GM21515 (cell line): ENCODE measurements around the gene EYA2.
"Not testable (repeated sequence)": the region's sequence is repeated elsewhere in the genome, so short reads cannot be mapped to it uniquely, and the experiment has no call there.

ENCODE experiments used
- ATAC-seq: cut with Tn5 transposase; IDR thresholded peaks from one replicate; pipeline ENCODE4 v1.9.1; 2021; ENCODE audit not compliant: unreplicated experiment

EYA2 gene

DNA sequence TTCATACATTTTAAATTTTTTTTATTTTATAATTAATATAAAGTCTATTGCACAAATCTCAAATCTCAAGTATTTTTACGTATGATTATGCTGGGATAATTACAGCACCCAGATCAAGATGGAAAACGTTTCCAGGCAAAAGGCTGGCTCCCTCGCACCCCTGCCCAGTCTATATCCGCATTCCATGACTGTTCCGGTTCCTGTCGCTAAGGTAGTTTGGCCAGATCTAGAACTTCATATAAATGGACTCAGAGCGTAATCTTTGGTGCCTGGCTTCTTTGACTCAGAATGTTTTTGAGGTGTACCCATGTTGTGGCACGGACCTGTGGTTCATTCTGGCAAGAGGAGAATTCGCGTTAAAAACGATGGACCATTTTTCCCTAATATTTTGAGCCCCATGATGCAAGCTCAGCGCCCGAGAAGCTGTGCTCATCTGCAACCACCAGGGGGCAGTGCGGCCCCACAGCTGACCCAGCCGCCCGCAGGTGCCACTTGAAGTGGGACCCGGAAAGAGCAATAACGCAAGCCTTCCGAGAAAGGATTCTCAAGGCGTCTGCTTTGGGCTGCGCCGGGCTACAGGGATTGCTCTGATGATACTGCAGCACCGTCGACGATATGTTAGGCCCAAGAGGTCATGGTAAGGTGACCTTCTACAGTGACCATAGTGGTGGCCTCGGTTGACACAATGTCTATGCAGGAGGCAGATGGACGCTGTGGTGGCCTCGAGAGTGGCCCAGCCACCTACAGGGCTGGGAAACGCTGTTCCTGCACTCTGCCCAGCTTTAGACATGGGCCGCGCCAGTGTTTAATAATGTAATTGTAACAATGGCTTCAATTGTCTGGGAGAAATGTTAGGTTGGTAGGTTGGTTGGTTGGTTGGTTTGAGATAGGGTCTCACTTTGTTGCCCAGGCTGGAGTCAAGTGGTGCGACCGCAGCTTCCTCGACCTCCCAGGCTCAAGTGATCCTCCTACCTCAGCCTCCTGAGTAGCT, 301.7 kb downstream of the EYA2 start:
- peak; percentile 59 for ATAC-seq

DNA sequence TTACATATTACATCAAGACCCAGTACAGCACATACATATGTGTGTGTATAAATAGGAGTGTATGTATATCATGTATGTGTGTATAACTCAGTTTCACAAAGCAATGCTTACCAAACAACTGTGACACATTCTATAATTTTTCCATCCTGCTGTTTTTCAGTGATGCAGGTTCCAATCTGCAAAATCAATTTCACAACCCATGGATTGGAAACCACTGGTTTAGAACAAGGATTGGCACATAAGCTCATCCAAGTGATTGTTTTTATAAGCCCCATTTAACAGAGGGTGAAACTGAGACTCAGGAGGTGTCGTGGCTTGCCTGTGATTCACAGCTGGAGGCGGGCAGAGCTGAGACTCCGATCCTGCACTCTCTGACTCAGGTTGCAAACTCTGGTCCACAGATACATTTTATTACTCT, 303.6 kb downstream of the EYA2 start:
- ATAC-seq = no peak

GRCh38 chr20:47198996-47199552, 304.4 kb downstream of the EYA2 start:
- ATAC-seq = no peak

DNA sequence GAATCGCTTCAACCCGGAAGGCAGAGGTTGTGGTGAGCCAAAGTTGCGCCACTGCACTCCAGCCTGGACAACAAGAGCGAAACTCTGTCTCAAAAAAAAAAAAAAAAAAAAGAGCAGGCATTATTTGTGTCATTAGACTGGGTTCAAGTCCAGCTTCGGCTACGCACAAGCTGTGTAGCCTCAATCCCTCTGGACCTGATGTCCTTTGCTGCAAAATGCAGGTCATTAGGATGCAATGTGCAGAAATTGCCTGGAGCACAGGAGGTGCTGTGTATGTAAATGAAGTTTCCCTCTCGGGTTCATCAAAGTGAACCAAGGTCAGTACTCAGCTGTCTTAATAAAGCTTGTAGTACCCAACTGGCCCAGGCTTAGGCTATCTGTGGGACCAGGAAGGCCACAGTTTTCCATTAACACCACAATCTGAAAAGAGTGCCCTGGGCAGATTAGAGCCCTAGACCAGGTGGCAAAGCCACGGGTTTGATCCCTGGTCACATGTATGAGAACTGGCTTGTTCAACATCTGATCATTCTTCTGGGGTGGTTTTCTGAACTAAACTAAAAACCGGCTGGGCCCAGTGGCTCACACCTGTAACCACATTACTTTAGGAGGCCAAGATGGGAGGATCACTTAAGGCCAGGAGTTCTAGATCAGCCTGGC, 306.6 kb downstream of the EYA2 start:
- no peak for ATAC-seq

DNA sequence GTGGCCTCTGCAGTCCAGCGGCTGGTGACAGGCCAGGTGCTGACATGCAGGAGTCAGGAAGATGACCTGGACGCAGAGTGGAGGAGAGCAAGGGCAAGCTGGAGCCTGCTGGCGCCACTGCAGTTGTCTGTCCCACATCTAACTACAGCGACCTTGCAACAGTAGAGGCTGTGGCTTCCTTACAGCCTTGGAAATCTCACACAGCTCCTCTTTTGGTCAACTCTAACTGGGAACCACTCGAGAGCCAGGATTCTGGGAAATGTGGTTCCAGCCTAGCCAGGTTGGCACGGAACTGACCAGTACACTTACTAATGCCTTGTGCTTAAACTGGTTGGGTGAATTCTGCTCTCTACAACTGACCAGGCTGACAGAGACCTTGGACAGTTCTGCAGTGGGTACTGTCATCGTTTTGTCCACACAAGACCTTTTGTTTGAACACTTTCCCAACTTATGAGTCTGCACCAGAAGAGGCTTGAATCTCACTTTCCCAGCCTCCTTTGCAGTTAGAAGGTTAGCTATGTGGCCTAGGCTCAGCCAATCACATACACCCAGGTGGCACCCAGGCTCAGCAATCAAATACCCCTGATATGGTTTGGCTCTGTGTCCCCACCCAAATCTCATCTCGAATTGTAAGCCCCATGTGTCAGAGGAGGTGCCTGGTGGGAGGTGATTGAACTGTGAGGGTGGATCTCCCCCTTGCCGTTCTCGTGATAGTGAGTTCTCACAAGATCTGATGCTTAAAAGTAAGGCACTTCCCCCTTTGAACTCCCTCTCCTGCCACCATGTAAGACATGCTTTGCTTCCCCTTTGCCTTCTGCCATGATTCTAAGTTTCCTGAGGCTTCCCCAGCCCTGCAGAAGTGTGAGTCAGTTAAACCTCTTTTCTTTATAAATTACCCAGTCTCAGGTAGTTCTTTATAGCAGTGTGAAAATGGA, 308.4 kb downstream of the EYA2 start:
- ATAC-seq = no peak

- no peak for ATAC-seq
Observed at GRCh38 chr20:47204008-47204849, 309.6 kb downstream of the EYA2 start.

DNA sequence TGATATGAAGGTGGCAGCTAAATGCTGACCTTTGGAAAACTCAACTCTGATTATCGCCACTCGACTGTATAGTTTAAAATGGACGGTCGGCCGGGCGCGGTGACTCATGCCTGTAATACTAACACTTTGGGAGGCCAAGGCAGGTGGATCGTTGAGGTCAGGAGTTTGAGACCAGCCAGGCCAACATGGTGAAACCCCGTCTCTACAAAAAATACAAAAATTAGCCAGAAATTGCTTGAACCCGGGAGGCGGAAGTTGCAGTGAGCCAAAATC, 310.1 kb downstream of the EYA2 start:
- ATAC-seq = not testable (repeated sequence)

GRCh38 chr20:47205577-47206123, 311.0 kb downstream of the EYA2 start:
- no peak for ATAC-seq

GRCh38 chr20:47206552-47206951, 311.9 kb downstream of the EYA2 start:
- ATAC-seq = not testable (repeated sequence)

DNA sequence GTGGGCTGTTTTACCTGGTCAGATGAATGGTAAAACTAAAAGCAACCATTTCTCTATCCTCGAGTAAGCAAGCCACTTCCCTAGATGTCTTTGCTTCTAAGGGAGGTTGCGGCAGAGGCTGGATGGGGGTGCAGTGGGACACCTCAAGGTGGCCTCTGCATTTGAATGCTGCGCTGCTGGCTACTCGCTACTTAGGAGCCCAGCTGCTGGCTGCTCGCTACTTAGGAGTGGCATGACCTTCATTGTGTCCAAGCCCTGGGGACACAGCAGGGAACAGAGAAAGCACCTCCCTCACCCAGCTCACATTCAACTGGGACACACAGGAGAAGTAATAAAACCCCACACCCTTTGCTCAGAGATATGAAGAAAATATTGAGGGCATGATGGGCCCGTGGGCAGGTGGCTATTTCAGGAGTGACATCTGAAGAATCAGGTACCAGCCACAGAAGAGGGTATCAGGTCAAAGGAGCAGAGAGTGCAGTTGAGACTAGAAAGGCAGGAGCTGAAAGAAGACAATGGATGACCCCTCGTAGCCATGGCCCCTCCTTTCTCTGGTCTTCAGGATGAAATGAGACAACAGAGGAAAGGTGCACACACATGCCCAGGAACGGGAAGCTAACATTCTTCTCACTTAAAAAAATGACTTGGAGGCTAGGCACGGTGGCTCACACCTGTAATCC, 312.5 kb downstream of the EYA2 start:
- ATAC-seq = no peak

- ATAC-seq = no peak
Observed at GRCh38 chr20:47208534-47209174, 314.0 kb downstream of the EYA2 start.

DNA sequence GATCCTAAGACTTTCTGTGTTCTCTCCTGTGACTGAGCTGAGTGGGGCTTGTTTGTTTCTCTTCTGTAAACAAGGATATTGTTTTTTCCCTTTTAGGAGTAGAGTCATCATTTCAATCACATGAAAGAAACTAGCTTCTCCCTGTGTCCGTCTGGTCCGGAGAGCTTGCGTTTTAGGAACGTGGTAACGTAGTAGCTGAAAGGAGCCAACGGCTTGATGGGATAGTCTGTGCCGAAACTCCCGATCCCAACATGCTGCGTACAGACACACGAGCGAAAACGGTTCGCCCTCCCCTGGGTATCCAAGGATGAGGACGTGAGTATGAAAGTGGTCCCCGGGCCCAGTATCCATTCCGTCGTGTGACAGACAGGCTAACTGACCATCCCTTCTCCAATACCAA, 315.3 kb downstream of the EYA2 start:
- ATAC-seq = no peak

DNA sequence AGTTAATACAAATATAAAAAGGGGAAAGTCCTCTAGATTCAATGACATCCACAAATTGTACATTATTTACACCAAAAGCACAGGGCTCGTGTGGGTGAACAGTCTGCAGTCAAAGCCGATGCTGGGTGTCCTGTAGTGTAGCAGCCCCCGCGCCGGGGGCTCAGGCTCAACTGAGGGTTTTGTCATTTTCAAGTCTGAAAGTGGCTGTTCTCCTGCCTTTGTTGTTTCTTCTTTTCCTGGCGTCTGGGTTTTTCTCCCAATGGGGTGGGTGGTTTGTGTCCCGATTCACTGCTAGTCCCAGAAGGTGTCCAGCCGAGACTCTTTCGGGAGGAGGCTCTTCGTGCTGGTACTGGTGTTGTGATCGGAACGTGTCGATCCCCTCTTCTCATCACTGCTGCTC, 315.8 kb downstream of the EYA2 start:
- no peak for ATAC-seq

DNA sequence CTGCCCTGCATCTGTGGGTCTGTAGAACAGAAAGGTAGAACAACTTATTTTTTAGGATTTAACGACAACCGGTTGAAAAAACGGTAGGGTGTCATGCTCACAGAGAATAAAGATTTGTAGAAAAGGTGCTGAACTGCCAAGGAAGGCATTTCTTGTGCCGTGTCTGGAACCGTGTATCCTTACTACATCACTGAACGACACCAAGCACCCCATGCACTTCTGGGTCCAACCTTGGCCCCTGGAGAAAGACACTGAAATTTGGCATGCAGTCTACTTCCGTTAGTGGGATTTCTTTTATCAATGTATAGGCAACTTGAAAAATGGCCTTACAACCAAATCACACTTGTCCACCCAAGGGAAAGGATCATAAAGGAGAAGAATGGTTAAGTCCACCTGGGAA, 316.4 kb downstream of the EYA2 start:
- no peak for ATAC-seq

- ATAC-seq = no peak
Observed at GRCh38 chr20:47212606-47213207, 318.1 kb downstream of the EYA2 start.

DNA sequence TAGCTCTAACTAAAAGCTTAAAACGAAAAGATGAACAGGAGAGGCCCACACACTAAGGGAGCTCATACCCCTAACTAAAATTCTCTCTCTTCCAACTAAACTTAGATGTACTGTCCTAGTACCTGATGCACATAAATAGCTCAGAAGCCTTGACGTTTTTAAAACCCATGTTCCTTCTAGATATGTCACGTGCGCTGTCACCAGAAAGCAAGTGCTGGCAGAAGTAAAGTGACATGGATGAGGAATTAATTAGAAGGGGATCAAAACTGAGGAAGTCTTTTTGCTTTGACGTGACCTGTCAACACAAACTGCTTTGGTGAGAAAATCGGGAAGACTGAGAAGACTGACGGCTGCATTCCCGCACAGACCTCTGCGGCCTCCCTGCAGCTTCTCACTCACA, 319.3 kb downstream of the EYA2 start:
- no peak for ATAC-seq

DNA sequence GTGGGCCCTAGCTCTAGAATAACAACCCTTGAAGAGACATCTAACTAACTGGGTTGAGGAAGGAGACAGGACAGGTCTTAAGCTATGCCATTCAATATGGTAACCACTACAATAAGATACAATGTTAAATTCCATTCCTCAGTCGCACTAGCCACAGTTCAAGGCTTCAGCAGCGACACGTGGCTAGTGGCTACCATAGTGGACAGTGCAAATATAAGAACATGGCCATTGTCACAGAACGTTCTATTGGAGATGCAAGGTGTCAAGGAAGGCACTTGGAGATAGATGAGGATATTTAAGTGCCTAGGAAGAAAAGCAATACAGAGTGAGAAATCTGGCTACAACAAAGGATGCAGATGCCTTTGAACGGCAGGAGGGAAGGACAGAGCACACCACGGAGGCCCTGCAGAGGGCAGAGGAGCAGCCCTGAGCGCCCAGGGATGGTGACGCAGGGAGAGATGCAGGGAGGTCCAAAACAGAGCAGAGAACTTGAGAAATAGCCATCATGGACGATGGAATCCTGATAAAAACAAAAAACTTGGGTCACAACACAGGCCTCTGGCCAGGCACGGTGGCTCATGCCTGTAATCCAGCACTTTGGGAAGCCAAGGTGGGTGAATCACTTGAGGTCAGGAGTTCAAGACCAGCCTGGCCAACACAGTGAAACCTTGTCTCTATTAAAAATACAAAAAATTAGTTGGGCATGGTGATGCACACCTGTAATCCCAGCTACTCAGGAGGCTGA, 321.2 kb downstream of the EYA2 start:
- no peak for ATAC-seq
